ENCODE results near the gene EIF4G3.

GRCh38 chr1:20834780-20835179 lies 341.9 kb downstream of the EIF4G3 start:
- TF ChIP-seq CTCF (IDR thresholded peaks at IDR 0.05; ENCODE audit: insufficient read depth, low read length, poor library complexity, severe bottlenecking), result no peak
- no peak for TF ChIP-seq EZH2phosphoT487 (conservative IDR thresholded peaks at IDR 0.05; ENCODE audit: low read length)
